MCF 10A (cell line): Measurements from ENCODE around the gene OTULIN. TPM values are rescaled to one million over a fixed set of nuclear protein-coding genes. Genes with fewer than 3 reads are reported as not detected.

ENCODE experiments used
- BruUV-seq: library from RNA; stranded (reverse); fragments of 400-500 nt; replicated peaks from 2 replicates; lab custom pipeline; 2021; lab: Mats Ljungman, UMichigan
- CTCF ChIA-PET: fragments of 300-600 bp; sonication (Branson Sonifier 250); formaldehyde crosslinking; extraction: SDS; loops from one replicate; lab custom pipeline; 2021; ENCODE audit warnings: antibody characterized with exemption, inconsistent platforms; lab: Yijun Ruan, JAX
- POLR2A ChIA-PET: fragments of 300-600, 350-650 bp; sonication (Branson Sonifier 250); formaldehyde crosslinking; extraction: SDS; loops from one replicate; lab custom pipeline; 2020; ENCODE audit warnings: antibody characterized with exemption, inconsistent platforms; lab: Yijun Ruan, JAX
- DNase-seq: peaks from one replicate; pipeline ENCODE4 v3.0.0-alpha.2; 2018; ENCODE audit not compliant: unreplicated experiment
- H3K27ac Mint-ChIP-seq: one replicate; pipeline ENCODE4 v1.8.0; 2022; ENCODE audit warnings: mild to moderate bottlenecking, low read depth, mixed read lengths; ENCODE audit not compliant: unreplicated experiment
- H3K27me3 Mint-ChIP-seq: one replicate; pipeline ENCODE4 v1.8.0; 2022; ENCODE audit warnings: mixed read lengths; ENCODE audit not compliant: insufficient read depth, unreplicated experiment
- H3K36me3 Mint-ChIP-seq: one replicate; pipeline ENCODE4 v1.8.0; 2022; ENCODE audit warnings: mild to moderate bottlenecking, moderate library complexity, mixed read lengths; ENCODE audit not compliant: insufficient read depth, unreplicated experiment
- H3K4me1 Mint-ChIP-seq: one replicate; pipeline ENCODE4 v1.8.0; 2022; ENCODE audit warnings: mixed read lengths; ENCODE audit not compliant: insufficient read depth, unreplicated experiment
- H3K4me3 Mint-ChIP-seq: one replicate; pipeline ENCODE4 v1.8.0; 2022; ENCODE audit warnings: mild to moderate bottlenecking, moderate library complexity, mixed read lengths; ENCODE audit not compliant: unreplicated experiment
- H3K9me3 Mint-ChIP-seq: one replicate; pipeline ENCODE4 v1.8.0; 2022; ENCODE audit warnings: mixed read lengths; ENCODE audit not compliant: unreplicated experiment
- intact Hi-C: fragments of 100-400 bp; cut with micrococcal nuclease; formaldehyde crosslinking; loops from 2 replicates; pipeline ENCODE4 v1.14.1; 2022
- total RNA-seq: library from RNA; stranded (reverse); gene quantifications from 2 replicates; pipeline ENCODE4 v1.2.3, GENCODE V29; 2022
- TF ChIP-seq, protein P1 (sequence below): fragments of 200-600 bp; IDR thresholded peaks from one replicate; pipeline ENCODE4 v1.8.0; 2022; ENCODE audit warnings: antibody characterized with exemption, mild to moderate bottlenecking; ENCODE audit not compliant: unreplicated experiment

OTULIN gene
- total RNA-seq, 1 experiment from 2014 or later, result 34.6 TPM

DNA sequence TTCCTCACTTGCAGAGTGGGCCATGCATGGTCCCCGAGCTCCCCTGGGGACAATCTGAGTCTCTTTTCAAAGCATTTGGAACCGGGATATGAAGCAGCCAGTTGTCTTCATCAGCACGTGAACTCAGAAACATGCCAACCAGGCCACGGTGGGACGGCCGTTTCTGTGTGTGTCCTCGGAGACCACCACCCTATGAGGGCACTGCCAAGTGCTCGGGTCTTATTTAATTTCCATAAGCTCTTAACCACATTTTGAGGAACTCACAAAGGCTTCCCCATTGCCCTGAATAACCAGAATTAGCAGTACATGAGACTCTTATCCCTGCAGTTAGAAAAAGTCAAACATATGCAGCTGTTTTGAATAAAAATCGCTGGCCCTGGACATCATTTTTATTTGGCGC, 60.1 kb downstream of the OTULIN start:
- H3K27ac Mint-ChIP-seq, result no peak overlapping the region
- H3K4me3 Mint-ChIP-seq, result no peak overlapping the region
- no peaks in the 10 kb centered on the region for H3K27me3 Mint-ChIP-seq
- ChIA-PET CTCF (interaction anchor here (0.6 to 10.6 kb wide), 10 partner anchors 9 to 1269 kb away, joined by 3 to 223 read pairs (median 4); no protein-coding TSS in a partner anchor), POLR2A (interaction anchor here (0.7 to 1.1 kb wide), 2 partner anchors 22 to 1133 kb away, joined by 3 to 4 read pairs; no protein-coding TSS in a partner anchor)
- intact Hi-C loops, result loop anchor here (5.0 kb wide), 1 partner anchor 223 kb away; no protein-coding TSS in a partner anchor
- no peak for DNase-seq
- BruUV-seq, result no TSS peak
- no peaks in the 10 kb centered on the region for H3K9me3 Mint-ChIP-seq
- TF ChIP-seq, protein P1, sequence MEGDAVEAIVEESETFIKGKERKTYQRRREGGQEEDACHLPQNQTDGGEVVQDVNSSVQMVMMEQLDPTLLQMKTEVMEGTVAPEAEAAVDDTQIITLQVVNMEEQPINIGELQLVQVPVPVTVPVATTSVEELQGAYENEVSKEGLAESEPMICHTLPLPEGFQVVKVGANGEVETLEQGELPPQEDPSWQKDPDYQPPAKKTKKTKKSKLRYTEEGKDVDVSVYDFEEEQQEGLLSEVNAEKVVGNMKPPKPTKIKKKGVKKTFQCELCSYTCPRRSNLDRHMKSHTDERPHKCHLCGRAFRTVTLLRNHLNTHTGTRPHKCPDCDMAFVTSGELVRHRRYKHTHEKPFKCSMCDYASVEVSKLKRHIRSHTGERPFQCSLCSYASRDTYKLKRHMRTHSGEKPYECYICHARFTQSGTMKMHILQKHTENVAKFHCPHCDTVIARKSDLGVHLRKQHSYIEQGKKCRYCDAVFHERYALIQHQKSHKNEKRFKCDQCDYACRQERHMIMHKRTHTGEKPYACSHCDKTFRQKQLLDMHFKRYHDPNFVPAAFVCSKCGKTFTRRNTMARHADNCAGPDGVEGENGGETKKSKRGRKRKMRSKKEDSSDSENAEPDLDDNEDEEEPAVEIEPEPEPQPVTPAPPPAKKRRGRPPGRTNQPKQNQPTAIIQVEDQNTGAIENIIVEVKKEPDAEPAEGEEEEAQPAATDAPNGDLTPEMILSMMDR, result no peak
- H3K4me1 Mint-ChIP-seq, result peaks cover 16% of the 10 kb centered on the region
- peaks cover 12% of the 10 kb centered on the region for H3K36me3 Mint-ChIP-seq

GRCh38 chr5:14726066-14726838, 61.7 kb downstream of the OTULIN start:
- DNase-seq, result no peak
- no peaks in the 10 kb centered on the region for H3K9me3 Mint-ChIP-seq
- H3K36me3 Mint-ChIP-seq, result peaks cover 12% of the 10 kb centered on the region
- H3K4me3 Mint-ChIP-seq, result no peak overlapping the region
- TF ChIP-seq, protein P1, result no peak
- peaks cover 10% of the 10 kb centered on the region for H3K4me1 Mint-ChIP-seq
- ChIA-PET POLR2A (interaction anchor here (0.9 to 2.1 kb wide), 3 partner anchors 12 to 277 kb away, joined by 3 to 17 read pairs (median 5); no protein-coding TSS in a partner anchor), CTCF (interaction anchor here (0.6 to 10.6 kb wide), 39 partner anchors 9 to 1270 kb away, joined by 3 to 223 read pairs (median 4); no protein-coding TSS in a partner anchor)
- H3K27me3 Mint-ChIP-seq, result no peaks in the 10 kb centered on the region
- intact Hi-C loops, result loop anchor here (2.0 to 5.0 kb wide), 2 partner anchors 41 to 221 kb away; no protein-coding TSS in a partner anchor
- BruUV-seq, result no TSS peak
- no peak overlapping the region for H3K27ac Mint-ChIP-seq

DNA sequence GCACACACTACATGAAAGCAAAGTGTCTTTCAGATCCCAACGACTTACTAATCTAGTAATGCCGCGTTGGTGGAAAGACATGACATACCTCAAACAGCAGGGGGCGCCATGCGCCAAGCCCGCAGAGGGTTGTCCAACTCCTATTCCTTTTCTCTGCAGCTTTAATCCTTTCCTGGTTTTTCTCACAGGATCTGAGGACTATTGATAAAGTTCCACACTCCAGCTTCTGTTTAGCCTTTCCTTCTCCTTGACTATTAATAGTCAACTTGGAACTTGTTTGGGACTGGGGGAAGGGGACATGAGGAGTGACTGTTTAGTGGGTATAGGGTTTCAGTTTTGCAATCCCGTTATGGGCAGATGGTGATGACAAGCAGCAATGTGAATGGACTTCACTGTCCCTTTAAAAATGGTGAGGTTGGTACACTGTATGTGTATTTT, 62.9 kb downstream of the OTULIN start:
- POLR2A ChIA-PET, result interaction anchor here (0.8 to 2.1 kb wide), 5 partner anchors 13 to 282 kb away, joined by 3 to 17 read pairs (median 4); no protein-coding TSS in a partner anchor
- TF ChIP-seq, protein P1, result peak; percentile 92

More for the DNA sequence above, 62.9 kb downstream of the OTULIN start:
- intact Hi-C loops, result loop anchor here (1.0 to 5.0 kb wide), 5 partner anchors 43 to 287 kb away; no protein-coding TSS in a partner anchor
- peaks cover 12% of the 10 kb centered on the region for H3K36me3 Mint-ChIP-seq
- no peaks in the 10 kb centered on the region for H3K9me3 Mint-ChIP-seq
- peaks cover 10% of the 10 kb centered on the region for H3K4me1 Mint-ChIP-seq
- DNase-seq, result peak; percentile 82
- no peak overlapping the region for H3K27ac Mint-ChIP-seq
- H3K27me3 Mint-ChIP-seq, result no peaks in the 10 kb centered on the region
- CTCF ChIA-PET, result interaction anchor here (0.5 to 10.6 kb wide), 51 partner anchors 10 to 1268 kb away, joined by 3 to 223 read pairs (median 4); no protein-coding TSS in a partner anchor
- no peak overlapping the region for H3K4me3 Mint-ChIP-seq
- no TSS peak for BruUV-seq
